Heart right ventricle (tissue), 16 donors: ENCODE data around the gene RCAN1. TPM values are rescaled to one million over a fixed set of nuclear protein-coding genes. Genes with fewer than 3 reads are reported as not detected.

Experiments used
- ATAC-seq, 8 donors: fragments of 200-7000 bp; cut with Tn5 transposase; one replicate each; pipeline ENCODE4 v1.9.1; 2020; ENCODE audit warnings: mild to moderate bottlenecking in 8 of 8, moderate library complexity in 8 of 8, moderate number of reproducible peaks in 1 of 8
- DNase-seq, 2 donors: peaks; one replicate each; pipeline ENCODE4 v3.0.0-alpha.2; 2020
- H3K27ac ChIP-seq, 10 donors: fragments of 200-600 bp; sonication (generic) in 2 of 10; one replicate each; pipeline versions ENCODE4 v1.5.0 to v1.8.0; 2020 to 2022; ENCODE audit warnings: mild to moderate bottlenecking in 3 of 10
- H3K27me3 ChIP-seq, 7 donors: fragments of 200-600 bp; one replicate each; pipeline ENCODE4 v1.8.0; 2021 to 2022; ENCODE audit warnings: mild to moderate bottlenecking in 2 of 7
- H3K36me3 ChIP-seq, 9 donors: fragments of 200-600 bp; sonication (generic) in 1 of 9; one replicate each; pipeline versions ENCODE4 v1.5.0 to v1.8.0; 2020 to 2022; ENCODE audit warnings: mild to moderate bottlenecking in 2 of 9
- H3K4me1 ChIP-seq, 9 donors: fragments of 200-600 bp; sonication (generic) in 1 of 9; one replicate each; pipeline versions ENCODE4 v1.5.0 to v1.8.0; 2020 to 2022; ENCODE audit warnings: mild to moderate bottlenecking in 4 of 9
- H3K4me3 ChIP-seq, 10 donors: fragments of 200-600 bp; sonication (generic) in 2 of 10; one replicate each; pipeline versions ENCODE4 v1.5.0 to v1.8.0; 2020 to 2022; ENCODE audit warnings: mild to moderate bottlenecking in 7 of 10, moderate library complexity in 2 of 10
- H3K9me3 ChIP-seq, 11 donors: fragments of 200-600 bp in 10 of 11; sonication (generic) in 2 of 11; one replicate each; pipeline versions ENCODE4 v1.5.0 to v1.8.0; 2013 to 2022; ENCODE audit warnings: mild to moderate bottlenecking in 2 of 11, control low read depth in 1 of 11, moderate library complexity in 1 of 11
- WGBS, 2 donors: extraction: QIAGEN DNeasy Blood & Tissue Kit; methylation state at CpG; one replicate each; pipeline ENCODE4 v1.1.7; 2013; ENCODE audit warnings: inconsistent platforms in 1 of 2; 5-methylcytosine and 5-hydroxymethylcytosine counted together
- intact Hi-C, 10 donors: fragments of 100-400 bp; cut with DNase I; formaldehyde crosslinking; loops; one replicate each; pipeline versions ENCODE4 v1.11.1 to v1.14.2; 2022
- polyA plus RNA-seq, 2 donors: library from polyadenylated mRNA; stranded (reverse); fragments of 200-250 nt; gene quantifications; one replicate each; pipeline ENCODE4 v1.2.3, GENCODE V29; 2013
- total RNA-seq, 10 donors: library from RNA; stranded (reverse); fragmentation: NEBNext Ultra II Directional in 3 of 10; extraction: Animal tissue kit (Norgen Biotek cat#: 25700) in 3 of 10; gene quantifications; one replicate each; pipeline versions ENCODE4 v1.2.1 to v1.2.4, GENCODE V29; 2021 to 2023
- TF ChIP-seq, protein P1 (sequence below), 9 donors: fragments of 200-600 bp; sonication (generic) in 2 of 9; IDR thresholded peaks; one replicate each; pipeline versions ENCODE4 v1.5.0 to v1.8.0; 2021 to 2022; ENCODE audit warnings: antibody characterized with exemption in 9 of 9, mild to moderate bottlenecking in 5 of 9, moderate library complexity in 1 of 9
- donor health status: Arrhythmogenic right ventricular cardiomyopathy.
- donor health status: ischemic (EF 13 %, LVEDD 7.1; RV severe dilation, severe dysfunction).
- donor health status: healthy with polysubstance abuse.
- donor health status: DM: no; HTN: yes; CAD: no.
- donor health status: DM: no; HTN: no; CAD: no.
- donor health status: ischemic (EF 25% LVEDD 6.9; RV normal size, moderate dysfunction).
- donor health status: ischemic (EF 25% LVEDD 5.7; RV mildly dilated, moderate dysfunction).
- donor health status: healthy.
- donor health status: DM: yes; HTN: yes; CAD: no.
- donor health status: Ischemic cardiomyopathy.
- donor health status: ischemic (EF 35%, LVEDD 5.7; RV mildly dilated, moderate dysfunction).
- donor health status: nonischemic (EF 11% LVEDD 7.7; RV severe dilation, severe dysfunction).
- donor health status: DM: yes; HTN: yes; CAD: no.
- donor health status: PGD.
- donor health status: ischemic (EF 29% LVEDD 5.4; RV normal size, mild dysfunction).
- donor health status: nonischemic (EF 23%, LVEDD 6.1; RV moderate dilation, normal function).

Gene RCAN1
- total and polyA plus RNA-seq, 12 donors, result 24.1 to 389 (median 60.1) TPM

DNA sequence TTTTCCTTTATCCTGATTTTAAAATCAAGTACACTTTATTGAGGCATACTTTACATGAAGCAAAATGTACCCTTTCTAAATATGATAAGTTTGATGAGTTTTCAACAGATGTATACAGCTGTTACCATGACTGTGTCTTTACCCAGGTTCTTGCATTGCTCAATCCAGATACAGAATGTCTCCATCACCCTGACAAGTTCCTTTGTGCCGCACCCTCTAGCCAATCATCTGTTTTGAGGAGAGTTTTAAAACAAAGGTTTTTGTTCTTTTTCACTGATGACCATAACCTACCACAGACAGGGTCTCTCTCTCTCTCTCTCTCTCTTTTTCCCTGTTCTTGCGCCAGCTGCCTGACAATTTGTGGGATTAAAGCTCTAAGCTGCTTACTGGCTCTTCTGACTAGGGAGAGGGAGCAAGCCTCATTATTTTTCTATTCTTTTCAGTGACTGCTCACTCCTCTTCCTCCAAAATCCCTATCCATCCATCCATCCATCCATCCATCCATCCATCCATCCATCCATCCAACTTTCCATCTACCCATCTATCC is 101.7 kb downstream of the RCAN1 start:
- peak in 2 of 8 donors; percentile 42 to 45 for ATAC-seq
- no peak overlapping the region for H3K4me3 ChIP-seq
- TF ChIP-seq, protein P1, sequence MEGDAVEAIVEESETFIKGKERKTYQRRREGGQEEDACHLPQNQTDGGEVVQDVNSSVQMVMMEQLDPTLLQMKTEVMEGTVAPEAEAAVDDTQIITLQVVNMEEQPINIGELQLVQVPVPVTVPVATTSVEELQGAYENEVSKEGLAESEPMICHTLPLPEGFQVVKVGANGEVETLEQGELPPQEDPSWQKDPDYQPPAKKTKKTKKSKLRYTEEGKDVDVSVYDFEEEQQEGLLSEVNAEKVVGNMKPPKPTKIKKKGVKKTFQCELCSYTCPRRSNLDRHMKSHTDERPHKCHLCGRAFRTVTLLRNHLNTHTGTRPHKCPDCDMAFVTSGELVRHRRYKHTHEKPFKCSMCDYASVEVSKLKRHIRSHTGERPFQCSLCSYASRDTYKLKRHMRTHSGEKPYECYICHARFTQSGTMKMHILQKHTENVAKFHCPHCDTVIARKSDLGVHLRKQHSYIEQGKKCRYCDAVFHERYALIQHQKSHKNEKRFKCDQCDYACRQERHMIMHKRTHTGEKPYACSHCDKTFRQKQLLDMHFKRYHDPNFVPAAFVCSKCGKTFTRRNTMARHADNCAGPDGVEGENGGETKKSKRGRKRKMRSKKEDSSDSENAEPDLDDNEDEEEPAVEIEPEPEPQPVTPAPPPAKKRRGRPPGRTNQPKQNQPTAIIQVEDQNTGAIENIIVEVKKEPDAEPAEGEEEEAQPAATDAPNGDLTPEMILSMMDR (IDR thresholded peaks at IDR 0.05), result no peak
- peak overlapping the region in 1 of 10 donors; percentile 87 for H3K27ac ChIP-seq
- peaks cover 0 to 51% (median 12%) of the 10 kb centered on the region in 9 donors for H3K4me1 ChIP-seq
- WGBS, 2 donors, result 86 to 88% methylated on average over 2 of the region's 2 CpGs
- H3K9me3 ChIP-seq, result no peaks in the 10 kb centered on the region
- no peak for DNase-seq
- intact Hi-C loops, result no loop called here
- peaks cover 0 to 34% (median 0%) of the 10 kb centered on the region in 9 donors for H3K36me3 ChIP-seq
- H3K27me3 ChIP-seq, result no peaks in the 10 kb centered on the region

DNA sequence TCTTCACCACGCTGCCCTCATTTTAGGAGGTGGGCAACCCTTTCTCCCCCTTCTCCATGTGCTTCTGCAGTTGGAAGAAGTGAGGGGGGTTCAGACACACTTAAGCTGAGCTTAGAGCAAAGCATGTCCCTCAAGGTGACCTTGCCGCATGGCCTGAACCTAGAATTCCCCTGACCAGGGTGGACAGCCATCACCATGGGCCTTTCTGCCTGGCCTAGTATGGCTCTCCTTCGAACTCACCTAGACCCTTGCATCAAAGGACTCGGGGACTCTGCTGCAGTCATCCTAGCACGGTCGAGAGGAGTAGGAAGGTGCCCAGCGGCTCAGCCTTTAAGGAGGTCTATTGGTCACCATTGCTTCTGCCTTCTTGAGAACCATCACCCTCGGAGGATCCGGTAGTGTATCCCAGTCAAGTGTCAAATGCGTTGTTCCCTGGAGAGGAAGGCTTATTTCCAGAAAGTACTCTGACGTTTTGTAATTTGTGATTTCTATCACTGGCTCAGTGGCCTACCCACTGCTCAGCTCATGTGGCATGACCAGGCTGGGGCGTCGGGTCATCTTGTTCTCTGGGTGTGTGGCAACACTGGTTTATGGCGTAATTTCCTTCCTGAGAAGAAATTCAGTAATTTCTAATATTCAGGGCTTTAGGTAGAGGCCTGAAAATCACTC is 103.0 kb downstream of the RCAN1 start, which contains the start of gene KCNE1:
Gene KCNE1, minus strand, starts transcription at position 424 of the 669 bp plus-strand sequence. CDS start 62,576 bp downstream, outside the sequence.
- no peaks in the 10 kb centered on the region for H3K9me3 ChIP-seq
- H3K36me3 ChIP-seq, result peaks cover 0 to 21% (median 0%) of the 10 kb centered on the region in 9 donors
- ATAC-seq, result peak in 4 of 8 donors; percentile 9 to 48 (median 37)
- peak in 1 of 2 donors; percentile 28 for DNase-seq
- WGBS, 2 donors, result 89 to 91% methylated on average over 14 of the region's 14 CpGs
- peaks cover 0 to 40% (median 10%) of the 10 kb centered on the region in 9 donors for H3K4me1 ChIP-seq
- no peaks in the 10 kb centered on the region for H3K27me3 ChIP-seq
- H3K4me3 ChIP-seq, result peak within 1 kb of the TSS in 1 of 10 donors; percentile 50
- TF ChIP-seq, protein P1 (IDR thresholded peaks at IDR 0.05), result no peak
- H3K27ac ChIP-seq, result peak within 1 kb of the TSS in 5 of 10 donors; percentile 14 to 87 (median 43)
- intact Hi-C loops, result loop anchor here in 2 of 10 donors (2.0 kb wide), 2 partner anchors 69 to 71 kb away; no protein-coding TSS in a partner anchor

DNA sequence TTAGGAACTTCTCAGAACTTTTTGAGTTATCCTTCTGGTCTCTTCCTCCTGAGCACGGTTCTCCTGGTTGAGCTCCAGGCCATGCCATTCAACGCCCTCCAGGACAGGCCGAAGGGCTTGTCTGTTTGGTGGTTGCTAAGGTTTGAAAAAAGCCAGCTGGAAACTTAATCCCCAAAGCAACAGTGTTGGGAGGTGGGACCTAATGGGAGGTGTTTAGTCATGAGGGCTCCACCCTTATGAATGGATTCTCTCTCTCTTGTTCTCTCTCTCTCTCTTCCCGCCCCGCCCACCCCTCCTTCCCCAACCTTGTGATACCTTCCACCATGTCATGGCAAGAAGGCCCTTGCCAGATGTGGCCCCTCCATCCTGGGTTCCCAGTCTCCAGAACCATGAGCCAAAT is 103.7 kb downstream of the RCAN1 start:
- H3K4me1 ChIP-seq, result peaks cover 0 to 40% (median 10%) of the 10 kb centered on the region in 9 donors
- TF ChIP-seq, protein P1 (IDR thresholded peaks at IDR 0.05), result no peak
- ATAC-seq, result peak in 7 of 8 donors; percentile 6 to 48 (median 38)
- no peaks in the 10 kb centered on the region for H3K9me3 ChIP-seq
- H3K36me3 ChIP-seq, result peaks cover 0 to 15% (median 0%) of the 10 kb centered on the region in 9 donors
- H3K27ac ChIP-seq, result peak overlapping the region in 5 of 10 donors; percentile 14 to 87 (median 43)
- no peak for DNase-seq
- intact Hi-C loops, result loop anchor here in 2 of 10 donors (2.0 kb wide), 2 partner anchors 70 to 72 kb away; no protein-coding TSS in a partner anchor
- 66 to 67% methylated on average over 5 of the region's 5 CpGs for WGBS, 2 donors
- peak overlapping the region in 1 of 10 donors; percentile 50 for H3K4me3 ChIP-seq
- no peaks in the 10 kb centered on the region for H3K27me3 ChIP-seq
